ENCODE results near the gene TLCD5.

TLCD5 gene

DNA sequence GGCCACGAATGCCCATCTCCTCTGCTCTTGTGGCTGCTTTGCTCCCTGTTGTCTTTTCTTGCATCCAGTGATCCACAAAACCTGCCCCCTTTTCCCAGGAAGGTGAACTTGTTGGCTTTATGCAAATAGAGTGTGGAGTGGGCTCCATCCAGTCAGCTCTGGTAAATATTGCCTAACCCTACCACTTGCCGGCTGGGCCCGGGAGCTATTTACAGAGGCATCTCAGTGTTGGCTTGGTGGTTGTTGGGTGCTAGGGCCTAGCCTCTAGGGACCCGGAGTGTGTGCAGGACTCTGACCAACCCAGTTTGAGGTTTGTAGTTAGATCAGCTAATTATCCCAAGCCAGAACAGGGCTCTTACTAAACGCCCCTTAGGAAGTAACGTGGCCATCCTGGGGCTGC is 40.8 kb upstream of the TLCD5 start:
- Histone ChIP-seq H3K9me3 (no peaks in the 10 kb centered on the region), H3K27me3 (peaks cover 0 to 7% of the 10 kb centered on the region in 2 donors), H3K4me1 (peaks cover 0 to 3% (median 0%) of the 10 kb centered on the region in 4 donors), H3K27ac (no peak overlapping the region), H3K4me3 (no peak overlapping the region), H3K36me3 (no peaks in the 10 kb centered on the region)
- TF ChIP-seq, protein P1, sequence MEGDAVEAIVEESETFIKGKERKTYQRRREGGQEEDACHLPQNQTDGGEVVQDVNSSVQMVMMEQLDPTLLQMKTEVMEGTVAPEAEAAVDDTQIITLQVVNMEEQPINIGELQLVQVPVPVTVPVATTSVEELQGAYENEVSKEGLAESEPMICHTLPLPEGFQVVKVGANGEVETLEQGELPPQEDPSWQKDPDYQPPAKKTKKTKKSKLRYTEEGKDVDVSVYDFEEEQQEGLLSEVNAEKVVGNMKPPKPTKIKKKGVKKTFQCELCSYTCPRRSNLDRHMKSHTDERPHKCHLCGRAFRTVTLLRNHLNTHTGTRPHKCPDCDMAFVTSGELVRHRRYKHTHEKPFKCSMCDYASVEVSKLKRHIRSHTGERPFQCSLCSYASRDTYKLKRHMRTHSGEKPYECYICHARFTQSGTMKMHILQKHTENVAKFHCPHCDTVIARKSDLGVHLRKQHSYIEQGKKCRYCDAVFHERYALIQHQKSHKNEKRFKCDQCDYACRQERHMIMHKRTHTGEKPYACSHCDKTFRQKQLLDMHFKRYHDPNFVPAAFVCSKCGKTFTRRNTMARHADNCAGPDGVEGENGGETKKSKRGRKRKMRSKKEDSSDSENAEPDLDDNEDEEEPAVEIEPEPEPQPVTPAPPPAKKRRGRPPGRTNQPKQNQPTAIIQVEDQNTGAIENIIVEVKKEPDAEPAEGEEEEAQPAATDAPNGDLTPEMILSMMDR (IDR thresholded peaks at IDR 0.05) = no peak
- no peak for DNase-seq
- intact Hi-C loops (cut with DNase I; ENCODE audit: low total_unique reads) = no loop called here

GRCh38 chr11:120285256-120285655 is 39.8 kb upstream of the TLCD5 start:
- Histone ChIP-seq H3K4me3 (no peak overlapping the region), H3K36me3 (no peaks in the 10 kb centered on the region), H3K27me3 (peaks cover 0 to 7% of the 10 kb centered on the region in 2 donors), H3K27ac (no peak overlapping the region), H3K4me1 (peaks cover 0 to 3% (median 0%) of the 10 kb centered on the region in 4 donors), H3K9me3 (no peaks in the 10 kb centered on the region)
- no peak for DNase-seq
- TF ChIP-seq, protein P1 (IDR thresholded peaks at IDR 0.05) = no peak
- intact Hi-C loops (cut with DNase I; ENCODE audit: low total_unique reads) = no loop called here

GRCh38 chr11:120288021-120288420 is 37.1 kb upstream of the TLCD5 start:
- intact Hi-C loops (cut with DNase I; ENCODE audit: low total_unique reads) = no loop called here
- Histone ChIP-seq H3K27me3 (peaks cover 0 to 16% of the 10 kb centered on the region in 2 donors), H3K9me3 (no peaks in the 10 kb centered on the region), H3K4me1 (no peaks in the 10 kb centered on the region), H3K36me3 (no peaks in the 10 kb centered on the region), H3K4me3 (no peak overlapping the region), H3K27ac (no peak overlapping the region)
- TF ChIP-seq, protein P1 (IDR thresholded peaks at IDR 0.05) = no peak
- DNase-seq = no peak

GRCh38 chr11:120289426-120289825 is 35.7 kb upstream of the TLCD5 start:
- TF ChIP-seq, protein P1 (IDR thresholded peaks at IDR 0.05) = no peak
- no peak overlapping the region for H3K27ac ChIP-seq
- H3K4me3 ChIP-seq = no peak overlapping the region
- DNase-seq = no peak
- peaks cover 0 to 29% of the 10 kb centered on the region in 2 donors for H3K27me3 ChIP-seq
- no peaks in the 10 kb centered on the region for H3K36me3 ChIP-seq
- H3K4me1 ChIP-seq = no peaks in the 10 kb centered on the region
- no peaks in the 10 kb centered on the region for H3K9me3 ChIP-seq
- intact Hi-C loops (cut with DNase I; ENCODE audit: low total_unique reads) = no loop called here

- intact Hi-C loops (cut with DNase I; ENCODE audit: low total_unique reads) = no loop called here
- Histone ChIP-seq H3K4me1 (no peaks in the 10 kb centered on the region), H3K9me3 (no peaks in the 10 kb centered on the region), H3K27ac (no peak overlapping the region), H3K4me3 (no peak overlapping the region), H3K27me3 (peaks cover 0 to 39% of the 10 kb centered on the region in 2 donors), H3K36me3 (no peaks in the 10 kb centered on the region)
- DNase-seq = no peak
- TF ChIP-seq, protein P1 (IDR thresholded peaks at IDR 0.05) = no peak
Measured at GRCh38 chr11:120290956-120291355, 34.1 kb upstream of the TLCD5 start.
